ENCODE data around the gene ACOX3. TPM values are rescaled to one million over a fixed set of nuclear protein-coding genes. Genes with fewer than 3 reads are reported as not detected.

ACOX3 gene
- total and polyA plus RNA-seq, 2 donors (not counting 1 experiment from before 2014, with no cell fraction given), result 6.8 to 23.8 TPM

- Histone ChIP-seq H3K36me3 (ENCODE audit: control insufficient read depth, insufficient read depth, low read length) (no peaks in the 10 kb centered on the region), H3K9ac (ENCODE audit: insufficient read depth, low read length) (no peak overlapping the region), H4K20me1 (ENCODE audit: control insufficient read depth, extremely low read depth, insufficient read depth, low read length) (no peaks in the 10 kb centered on the region), H3K4me2 (ENCODE audit: extremely low read depth, insufficient read depth, low read length) (no peak overlapping the region), H3K9me3 (ENCODE audit: control insufficient read depth, insufficient read depth, low read depth, low read length) (no peaks in the 10 kb centered on the region), H3K27me3 (ENCODE audit: control insufficient read depth, insufficient read depth, low read length) (peaks cover 6% of the 10 kb centered on the region), H2AFZ (ENCODE audit: low read length) (no peak overlapping the region), H3K4me3 (replicated peaks in 1 of 4; ENCODE audit: control extremely low read depth in 1 of 4, insufficient read depth in 1 of 4, low read depth in 3 of 4, low read length in 4 of 4) (no peak overlapping the region), H3K27ac (ENCODE audit: insufficient read depth, low read length) (no peak overlapping the region), H3K4me1 (ENCODE audit: control insufficient read depth, extremely low read depth, insufficient read depth, low read length) (no peaks in the 10 kb centered on the region), H3K79me2 (ENCODE audit: control insufficient read depth, insufficient read depth, low read length) (no peaks in the 10 kb centered on the region)
- TF ChIP-seq CTCF (conservative IDR thresholded peaks at IDR 0.05 in 1 of 2, IDR thresholded peaks at IDR 0.05 in 1 of 2; ENCODE audit: low read depth in 1 of 2, low read length in 2 of 2) (no peak), EZH2 (IDR thresholded peaks at IDR 0.05; ENCODE audit: low read length, missing control alignments) (no peak)
- DNase-seq (ENCODE audit: low read depth in 2 of 2), result no peak
Measured at GRCh38 chr4:8335848-8336247, 104.7 kb downstream of the ACOX3 start.

GRCh38 chr4:8334786-8335460, 105.6 kb downstream of the ACOX3 start:
- Histone ChIP-seq H3K4me2 (ENCODE audit: extremely low read depth, insufficient read depth, low read length) (no peak overlapping the region), H4K20me1 (ENCODE audit: control insufficient read depth, extremely low read depth, insufficient read depth, low read length) (no peaks in the 10 kb centered on the region), H3K4me3 (replicated peaks in 1 of 4; ENCODE audit: control extremely low read depth in 1 of 4, insufficient read depth in 1 of 4, low read depth in 3 of 4, low read length in 4 of 4) (no peak overlapping the region), H3K9me3 (ENCODE audit: control insufficient read depth, insufficient read depth, low read depth, low read length) (no peaks in the 10 kb centered on the region), H3K9ac (ENCODE audit: insufficient read depth, low read length) (no peak overlapping the region), H3K4me1 (ENCODE audit: control insufficient read depth, extremely low read depth, insufficient read depth, low read length) (no peaks in the 10 kb centered on the region), H3K79me2 (ENCODE audit: control insufficient read depth, insufficient read depth, low read length) (no peaks in the 10 kb centered on the region), H3K27ac (ENCODE audit: insufficient read depth, low read length) (no peak overlapping the region), H3K27me3 (ENCODE audit: control insufficient read depth, insufficient read depth, low read length) (peaks cover 8% of the 10 kb centered on the region), H2AFZ (ENCODE audit: low read length) (no peak overlapping the region), H3K36me3 (ENCODE audit: control insufficient read depth, insufficient read depth, low read length) (no peaks in the 10 kb centered on the region)
- TF ChIP-seq CTCF (conservative IDR thresholded peaks at IDR 0.05 in 1 of 2, IDR thresholded peaks at IDR 0.05 in 1 of 2; ENCODE audit: low read depth in 1 of 2, low read length in 2 of 2) (no peak), EZH2 (IDR thresholded peaks at IDR 0.05; ENCODE audit: low read length, missing control alignments) (no peak)
- no peak for DNase-seq (ENCODE audit: low read depth in 2 of 2)

- Histone ChIP-seq H4K20me1 (ENCODE audit: control insufficient read depth, extremely low read depth, insufficient read depth, low read length) (no peaks in the 10 kb centered on the region), H3K9me3 (ENCODE audit: control insufficient read depth, insufficient read depth, low read depth, low read length) (no peaks in the 10 kb centered on the region), H3K27ac (ENCODE audit: insufficient read depth, low read length) (no peak overlapping the region), H3K79me2 (ENCODE audit: control insufficient read depth, insufficient read depth, low read length) (no peaks in the 10 kb centered on the region), H3K27me3 (ENCODE audit: control insufficient read depth, insufficient read depth, low read length) (peaks cover 8% of the 10 kb centered on the region), H3K36me3 (ENCODE audit: control insufficient read depth, insufficient read depth, low read length) (no peaks in the 10 kb centered on the region), H3K4me1 (ENCODE audit: control insufficient read depth, extremely low read depth, insufficient read depth, low read length) (no peaks in the 10 kb centered on the region), H2AFZ (ENCODE audit: low read length) (no peak overlapping the region), H3K4me2 (ENCODE audit: extremely low read depth, insufficient read depth, low read length) (no peak overlapping the region), H3K4me3 (replicated peaks in 1 of 4; ENCODE audit: control extremely low read depth in 1 of 4, insufficient read depth in 1 of 4, low read depth in 3 of 4, low read length in 4 of 4) (no peak overlapping the region), H3K9ac (ENCODE audit: insufficient read depth, low read length) (no peak overlapping the region)
- no peak for DNase-seq (ENCODE audit: low read depth in 2 of 2)
- no peak for TF ChIP-seq CTCF (conservative IDR thresholded peaks at IDR 0.05 in 1 of 2, IDR thresholded peaks at IDR 0.05 in 1 of 2; ENCODE audit: low read depth in 1 of 2, low read length in 2 of 2)
- no peak for TF ChIP-seq EZH2 (IDR thresholded peaks at IDR 0.05; ENCODE audit: low read length, missing control alignments)
Measured at GRCh38 chr4:8333726-8334460, 106.6 kb downstream of the ACOX3 start.

Measured in fibroblast of lung (primary cell).